Esophagus mucosa (tissue), 1 donor: Measurements from ENCODE around the gene KCTD11. TPM values are rescaled to one million over a fixed set of nuclear protein-coding genes. Genes with fewer than 3 reads are reported as not detected.

Experiments used
- total RNA-seq: library from RNA; stranded (reverse); gene quantifications from one replicate; pipeline ENCODE4 v1.2.4, GENCODE V29; 2023
- donor health status: DM: yes; HTN: yes; CAD: no.

The KCTD11 gene
- total RNA-seq, 1 donor from 2014 or later = 32.9 TPM

Other genes starting within 250 kb of the KCTD11 start
- gene ASGR2, start 237.3 kb upstream of the KCTD11 start, total RNA-seq = 0.24 TPM
- gene ASGR1, start 172.8 kb upstream of the KCTD11 start, total RNA-seq = 1.00 TPM
- 3.1 TPM for gene DLG4, start 132.3 kb upstream of the KCTD11 start, total RNA-seq
- gene ACADVL, start 132.2 kb upstream of the KCTD11 start, total RNA-seq = 311 TPM
- 32.7 TPM for gene DVL2, start 117.6 kb upstream of the KCTD11 start, total RNA-seq
- gene PHF23, start 112.7 kb upstream of the KCTD11 start, total RNA-seq = 33.6 TPM
- gene GABARAP, start 109.7 kb upstream of the KCTD11 start, total RNA-seq = 268 TPM
- 87.6 TPM for gene CTDNEP1, start 100.4 kb upstream of the KCTD11 start, total RNA-seq
- gene ELP5, start 99.9 kb upstream of the KCTD11 start, total RNA-seq = 40.3 TPM
- gene CLDN7, start 89.7 kb upstream of the KCTD11 start, total RNA-seq = 279 TPM
- 0.68 TPM for gene SLC2A4, start 70.4 kb upstream of the KCTD11 start, total RNA-seq
- gene YBX2, start 57.5 kb upstream of the KCTD11 start, total RNA-seq = 0.96 TPM
- gene EIF5A, start 44.5 kb upstream of the KCTD11 start, total RNA-seq = 623 TPM
- gene GPS2, start 36.8 kb upstream of the KCTD11 start, total RNA-seq = 38.9 TPM
- 13.5 TPM for gene NEURL4, start 22.8 kb upstream of the KCTD11 start, total RNA-seq
- 3.8 TPM for gene ACAP1, start 15.6 kb upstream of the KCTD11 start, total RNA-seq
- gene TMEM95, start 3.0 kb downstream of the KCTD11 start, total RNA-seq = not detected
- 6.1 TPM for gene TNK1, start 28.9 kb downstream of the KCTD11 start, total RNA-seq
- gene PLSCR3, start 42.4 kb downstream of the KCTD11 start, total RNA-seq = 23.1 TPM
- gene TMEM256, start 51.9 kb downstream of the KCTD11 start, total RNA-seq = 92.8 TPM
- gene NLGN2, start 55.7 kb downstream of the KCTD11 start, total RNA-seq = 3.0 TPM
- not detected for gene SPEM1, start 68.2 kb downstream of the KCTD11 start, total RNA-seq
- not detected for gene SPEM2, start 73.5 kb downstream of the KCTD11 start, total RNA-seq
- gene SPEM3, start 76.7 kb downstream of the KCTD11 start, total RNA-seq = not detected
- gene TMEM102, start 83.3 kb downstream of the KCTD11 start, total RNA-seq = 8.2 TPM
- 8.6 TPM for gene FGF11, start 87.3 kb downstream of the KCTD11 start, total RNA-seq
- gene CHRNB1, start 92.9 kb downstream of the KCTD11 start, total RNA-seq = 4.9 TPM
- 21.0 TPM for gene ZBTB4, start 127.5 kb downstream of the KCTD11 start, total RNA-seq
- not detected for gene SLC35G6, start 129.3 kb downstream of the KCTD11 start, total RNA-seq
- 116 TPM for gene POLR2A, start 132.2 kb downstream of the KCTD11 start, total RNA-seq
- 2.7 TPM for gene TNFSF12, start 196.9 kb downstream of the KCTD11 start, total RNA-seq
- 6.4 TPM for gene TNFSF13, start 206.6 kb downstream of the KCTD11 start, total RNA-seq
- 34.5 TPM for gene SENP3, start 209.8 kb downstream of the KCTD11 start, total RNA-seq
- gene CD68, start 227.5 kb downstream of the KCTD11 start, total RNA-seq = 61.3 TPM
- gene MPDU1, start 231.7 kb downstream of the KCTD11 start, total RNA-seq = 36.7 TPM
- gene SOX15, start 237.9 kb downstream of the KCTD11 start, total RNA-seq = 74.0 TPM